Cardiac muscle cell (in vitro differentiated cells and primary cell): ENCODE results near the gene SUCLA2. TPM values are rescaled to one million over a fixed set of nuclear protein-coding genes. Genes with fewer than 3 reads are reported as not detected.

Source experiments
- DNase-seq, 2 donors: peaks; one replicate each; pipeline versions ENCODE4 v3.0.0 to v3.0.0-alpha.2; 2010 to 2017; ENCODE audit warnings: low read depth in 1 of 2, low spot score in 1 of 2
- H3K27ac ChIP-seq: fragments of 200-600 bp; sonication (generic); 2 replicates; pipeline ENCODE4 v1.5.1; 2016
- H3K27me3 ChIP-seq: fragments of 200-600 bp; sonication (generic); 2 replicates; pipeline ENCODE4 v1.6.0; 2016; ENCODE audit warnings: control low read depth
- H3K36me3 ChIP-seq: fragments of 200-600 bp; sonication (generic); 2 replicates; pipeline ENCODE4 v1.5.1; 2016; ENCODE audit warnings: control low read depth
- H3K4me1 ChIP-seq: fragments of 200-600 bp; sonication (generic); 2 replicates; pipeline ENCODE4 v1.8.1; 2017; ENCODE audit warnings: low read depth, mild to moderate bottlenecking, mixed run types
- H3K4me3 ChIP-seq: fragments of 200-600 bp; sonication (generic); 2 replicates; pipeline ENCODE4 v1.5.1; 2016; ENCODE audit warnings: mild to moderate bottlenecking
- H3K9me3 ChIP-seq: fragments of 200-600 bp; sonication (generic); 2 replicates; pipeline ENCODE4 v1.5.1; 2017; ENCODE audit warnings: low read depth, mild to moderate bottlenecking, control low read depth
- CTCF ChIP-seq: IDR thresholded peaks from 2 replicates; pipeline ENCODE4 v1.5.1; 2012; ENCODE audit warnings: low read depth, mild to moderate bottlenecking, low read length
- polyA plus RNA-seq: library from polyadenylated mRNA; unstranded; fragments of >200 nt; fragmentation: Nextera tagmentation; extraction: Ambion mirVana; gene quantifications from 2 replicates; pipeline ENCODE4 v1.2.1, GENCODE V29; 2016
- total RNA-seq: library from RNA; depleted of rRNA; stranded (reverse); fragments of >200 nt; gene quantifications from 2 replicates; pipeline ENCODE4 v1.2.3, GENCODE V29; 2016

SUCLA2 gene
- total and polyA plus RNA-seq, 2 experiments from 2014 or later: 58.9 to 161 TPM

DNA sequence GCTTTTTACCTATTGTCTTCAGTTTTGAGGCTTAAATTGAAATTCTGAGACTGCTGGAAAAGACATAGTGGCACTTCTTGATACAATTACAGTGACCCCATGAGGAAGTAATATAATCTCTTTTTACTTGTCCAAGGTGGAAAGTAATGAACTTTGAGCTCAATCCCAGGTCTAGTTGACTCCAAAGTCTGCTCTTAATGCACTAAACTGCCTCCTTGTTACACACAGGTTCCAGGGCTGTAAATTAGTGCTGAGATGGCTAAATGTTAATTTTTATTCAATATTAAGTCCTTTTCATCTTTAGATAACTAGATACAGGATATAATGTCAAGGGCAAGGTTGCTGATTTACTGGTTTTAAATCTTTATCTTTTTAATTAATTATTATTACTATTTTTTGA lies 39.0 kb upstream of the SUCLA2 start:
- H3K4me3 ChIP-seq: no peak overlapping the region

DNA sequence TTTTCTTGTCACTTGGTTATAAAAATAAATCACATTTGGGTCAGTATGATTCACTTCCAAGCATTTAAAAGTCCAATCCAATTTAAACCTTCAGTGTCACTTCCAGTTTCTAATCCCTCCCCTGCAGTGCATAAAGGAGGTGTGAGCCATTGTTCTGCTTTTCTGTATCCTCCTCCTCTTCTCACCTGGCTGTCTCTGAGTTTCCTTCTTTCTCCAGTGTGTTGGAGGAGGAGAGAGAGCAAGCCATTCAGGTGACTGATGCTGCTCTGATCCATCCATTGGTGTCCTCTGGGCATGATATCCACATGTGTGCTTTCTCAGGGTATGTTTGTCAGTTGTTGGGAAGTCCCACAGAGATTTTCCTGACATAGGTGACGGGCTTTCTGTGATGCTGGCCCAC lies 37.7 kb upstream of the SUCLA2 start:
- TF ChIP-seq CTCF: no peak
- Histone ChIP-seq H3K27me3 (no peaks in the 10 kb centered on the region), H3K27ac (no peak overlapping the region), H3K4me3 (no peak overlapping the region), H3K36me3 (no peaks in the 10 kb centered on the region), H3K4me1 (peaks cover 5% of the 10 kb centered on the region), H3K9me3 (no peaks in the 10 kb centered on the region)
- no peak for DNase-seq

More for the DNA sequence above, 39.0 kb upstream of the SUCLA2 start:
- Histone ChIP-seq H3K4me1 (peaks cover 5% of the 10 kb centered on the region), H3K9me3 (no peaks in the 10 kb centered on the region), H3K36me3 (no peaks in the 10 kb centered on the region), H3K27me3 (no peaks in the 10 kb centered on the region), H3K27ac (no peak overlapping the region)
- no peak for DNase-seq
- TF ChIP-seq CTCF: no peak

DNA sequence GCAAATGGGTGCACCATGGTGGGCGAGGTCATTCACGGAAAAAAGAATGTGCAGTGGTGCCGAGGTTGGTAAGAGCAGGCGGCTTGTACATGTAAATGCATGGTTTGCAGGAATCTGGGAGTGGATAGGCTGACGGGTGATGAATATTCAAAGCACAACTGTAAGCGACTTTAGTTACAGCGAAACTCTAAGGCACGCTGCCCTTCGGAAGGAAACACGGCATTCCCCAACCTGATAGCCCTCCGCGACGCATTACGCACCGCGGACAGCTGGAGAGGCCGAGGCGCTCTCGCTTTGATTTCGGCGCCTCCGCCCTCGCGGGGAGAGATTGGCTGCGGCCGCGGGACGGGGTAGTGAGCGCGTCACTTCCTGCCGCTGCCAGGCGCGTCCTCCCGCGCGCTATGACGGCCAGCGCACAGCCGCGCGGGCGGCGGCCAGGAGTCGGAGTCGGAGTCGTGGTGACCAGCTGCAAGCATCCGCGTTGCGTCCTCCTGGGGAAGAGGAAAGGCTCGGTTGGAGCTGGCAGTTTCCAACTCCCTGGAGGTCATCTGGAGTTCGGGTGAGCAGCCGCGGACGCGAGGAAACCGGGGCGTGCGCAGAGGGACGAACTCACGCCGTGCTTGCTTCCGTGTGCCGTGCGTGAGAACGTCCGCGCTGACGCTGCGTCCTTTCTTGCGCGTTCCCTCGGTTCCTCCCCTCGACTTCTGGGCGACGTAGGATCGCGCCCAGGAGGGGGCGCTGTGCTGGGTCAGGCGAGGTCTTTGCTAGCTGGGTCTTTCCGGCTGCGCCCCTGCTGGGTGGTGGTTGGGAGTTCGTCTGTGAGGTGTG lies 36.5 kb upstream of the SUCLA2 start, which contains the start of gene NUDT15:
Gene NUDT15, plus strand, starts transcription at position 381 of the 828 bp plus-strand sequence. Its CDS starts 21 bp downstream, at position 402.
- no peaks in the 10 kb centered on the region for H3K9me3 ChIP-seq
- peak within 1 kb of the TSS; percentile 95 for H3K27ac ChIP-seq
- H3K4me1 ChIP-seq: peaks cover 5% of the 10 kb centered on the region
- peak; percentile 99 for TF ChIP-seq CTCF
- H3K27me3 ChIP-seq: no peaks in the 10 kb centered on the region
- no peaks in the 10 kb centered on the region for H3K36me3 ChIP-seq
- peak within 1 kb of the TSS; percentile 58 for H3K4me3 ChIP-seq
- DNase-seq: peak; percentile 96 to 98

GRCh38 chr13:48029859-48030258 lies 28.8 kb upstream of the SUCLA2 start:
- DNase-seq: no peak
- no peak for TF ChIP-seq CTCF
- H3K27me3 ChIP-seq: no peaks in the 10 kb centered on the region
- no peaks in the 10 kb centered on the region for H3K4me1 ChIP-seq
- H3K4me3 ChIP-seq: no peak overlapping the region
- H3K27ac ChIP-seq: no peak overlapping the region
- H3K36me3 ChIP-seq: no peaks in the 10 kb centered on the region
- no peaks in the 10 kb centered on the region for H3K9me3 ChIP-seq

- Histone ChIP-seq H3K9me3 (no peaks in the 10 kb centered on the region), H3K4me3 (no peak overlapping the region), H3K36me3 (no peaks in the 10 kb centered on the region), H3K27ac (no peak overlapping the region), H3K27me3 (no peaks in the 10 kb centered on the region), H3K4me1 (no peaks in the 10 kb centered on the region)
- no peak for TF ChIP-seq CTCF
- no peak for DNase-seq
These were observed 27.0 kb upstream of the SUCLA2 start for GRCh38 chr13:48028066-48028465.
